Measurements from ENCODE around the gene PAK1. TPM values are rescaled to one million over a fixed set of nuclear protein-coding genes. Genes with fewer than 3 reads are reported as not detected.
"Not testable (repeated sequence)": the region's sequence is repeated elsewhere in the genome, so short reads cannot be mapped to it uniquely, and the experiment has no call there.

The PAK1 gene
- total RNA-seq, 1 donor = 69.1 TPM

- H3K4me3 ChIP-seq (ENCODE audit: low read depth, low read length) = no peak overlapping the region
- TF ChIP-seq, protein P1, sequence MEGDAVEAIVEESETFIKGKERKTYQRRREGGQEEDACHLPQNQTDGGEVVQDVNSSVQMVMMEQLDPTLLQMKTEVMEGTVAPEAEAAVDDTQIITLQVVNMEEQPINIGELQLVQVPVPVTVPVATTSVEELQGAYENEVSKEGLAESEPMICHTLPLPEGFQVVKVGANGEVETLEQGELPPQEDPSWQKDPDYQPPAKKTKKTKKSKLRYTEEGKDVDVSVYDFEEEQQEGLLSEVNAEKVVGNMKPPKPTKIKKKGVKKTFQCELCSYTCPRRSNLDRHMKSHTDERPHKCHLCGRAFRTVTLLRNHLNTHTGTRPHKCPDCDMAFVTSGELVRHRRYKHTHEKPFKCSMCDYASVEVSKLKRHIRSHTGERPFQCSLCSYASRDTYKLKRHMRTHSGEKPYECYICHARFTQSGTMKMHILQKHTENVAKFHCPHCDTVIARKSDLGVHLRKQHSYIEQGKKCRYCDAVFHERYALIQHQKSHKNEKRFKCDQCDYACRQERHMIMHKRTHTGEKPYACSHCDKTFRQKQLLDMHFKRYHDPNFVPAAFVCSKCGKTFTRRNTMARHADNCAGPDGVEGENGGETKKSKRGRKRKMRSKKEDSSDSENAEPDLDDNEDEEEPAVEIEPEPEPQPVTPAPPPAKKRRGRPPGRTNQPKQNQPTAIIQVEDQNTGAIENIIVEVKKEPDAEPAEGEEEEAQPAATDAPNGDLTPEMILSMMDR (IDR thresholded peaks at IDR 0.05; ENCODE audit: insufficient read depth, low read depth, low read length) = no peak
- DNase-seq (ENCODE audit: low read depth) = no peak
These were observed 89.3 kb downstream of the PAK1 start for GRCh38 chr11:77384571-77384970.

DNA sequence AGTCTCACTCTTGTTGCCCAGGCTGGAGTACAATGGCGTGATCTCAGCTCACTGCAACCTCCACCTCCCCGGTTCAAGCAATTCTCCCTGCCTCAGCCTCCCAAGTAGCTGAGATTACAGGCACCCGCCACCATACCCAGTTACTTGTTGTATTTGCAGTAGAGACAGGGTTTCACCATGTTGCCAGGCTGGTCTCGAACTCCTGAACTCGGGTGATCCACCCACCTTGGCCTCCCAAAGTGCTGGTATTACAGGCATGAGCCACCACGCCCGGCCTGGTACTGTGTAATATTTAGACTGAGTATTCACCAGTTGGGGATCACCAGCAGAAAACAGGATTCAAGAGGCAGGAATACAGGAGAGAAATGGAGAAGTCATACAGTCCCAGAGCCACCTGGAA is 90.5 kb downstream of the PAK1 start:
- DNase-seq (ENCODE audit: low read depth); H3K4me3 ChIP-seq (ENCODE audit: low read depth, low read length): not testable (repeated sequence)

- TF ChIP-seq, protein P1 (IDR thresholded peaks at IDR 0.05; ENCODE audit: insufficient read depth, low read depth, low read length) = no peak
- DNase-seq (ENCODE audit: low read depth) = peak; percentile 81
- no peak overlapping the region for H3K4me3 ChIP-seq (ENCODE audit: low read depth, low read length)
These were observed 91.9 kb downstream of the PAK1 start for GRCh38 chr11:77381729-77382665.

GRCh38 chr11:77379934-77380333 is 94.0 kb downstream of the PAK1 start:
- no peak overlapping the region for H3K4me3 ChIP-seq (ENCODE audit: low read depth, low read length)
- TF ChIP-seq, protein P1 (IDR thresholded peaks at IDR 0.05; ENCODE audit: insufficient read depth, low read depth, low read length) = no peak
- no peak for DNase-seq (ENCODE audit: low read depth)

- H3K4me3 ChIP-seq (ENCODE audit: low read depth, low read length) = no peak overlapping the region
- no peak for DNase-seq (ENCODE audit: low read depth)
- TF ChIP-seq, protein P1 (IDR thresholded peaks at IDR 0.05; ENCODE audit: insufficient read depth, low read depth, low read length) = no peak
These were observed 94.6 kb downstream of the PAK1 start for GRCh38 chr11:77379253-77379652.

DNA sequence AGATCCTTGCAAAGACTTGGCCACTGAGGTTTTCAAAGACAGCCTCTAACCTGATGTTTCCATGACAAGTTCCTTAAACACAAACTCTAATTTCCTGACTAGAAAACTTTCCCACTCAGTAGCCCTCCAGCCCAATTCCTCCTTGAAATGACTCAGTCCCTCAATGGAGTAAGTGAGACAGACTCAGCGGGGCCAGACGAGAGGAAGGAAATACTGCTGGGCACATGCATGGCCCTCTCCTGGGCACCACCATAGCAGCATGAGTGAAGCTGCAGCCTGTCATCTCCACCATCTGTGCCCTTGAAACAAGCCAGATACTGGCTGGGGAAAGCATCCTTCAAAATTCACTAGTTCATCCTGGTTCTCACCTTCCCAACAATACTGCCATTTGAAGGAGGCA is 96.2 kb downstream of the PAK1 start:
- DNase-seq (ENCODE audit: low read depth) = no peak
- TF ChIP-seq, protein P1 (IDR thresholded peaks at IDR 0.05; ENCODE audit: insufficient read depth, low read depth, low read length) = no peak
- H3K4me3 ChIP-seq (ENCODE audit: low read depth, low read length) = no peak overlapping the region

DNA sequence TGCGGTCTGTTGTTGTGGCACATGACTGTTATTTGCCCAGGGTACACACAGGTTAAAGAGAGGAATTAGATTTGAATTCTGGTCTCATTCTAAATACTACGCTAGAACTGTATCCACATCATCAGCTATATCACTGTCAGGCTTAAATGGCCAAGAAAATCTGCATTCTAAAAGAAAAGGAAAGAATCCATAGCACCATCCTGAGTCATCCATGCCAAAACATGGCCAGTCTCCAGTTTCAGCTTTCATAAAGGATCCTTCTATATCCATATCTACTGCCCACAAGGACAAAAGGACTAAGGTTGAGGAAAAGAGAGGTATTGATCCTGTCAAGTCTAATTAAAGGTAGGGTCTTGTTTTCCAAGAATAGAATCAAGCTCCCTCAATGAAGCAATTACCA is 98.8 kb downstream of the PAK1 start:
- TF ChIP-seq, protein P1 (IDR thresholded peaks at IDR 0.05; ENCODE audit: insufficient read depth, low read depth, low read length) = no peak

More for the DNA sequence above, 98.8 kb downstream of the PAK1 start:
- no peak overlapping the region for H3K4me3 ChIP-seq (ENCODE audit: low read depth, low read length)
- no peak for DNase-seq (ENCODE audit: low read depth)
